GM19463 (cell line): ENCODE data around the gene PFDN4.

Experiments used
- ATAC-seq: cut with Tn5 transposase; IDR thresholded peaks from one replicate; pipeline ENCODE4 v1.9.1; 2021; ENCODE audit warnings: mild to moderate bottlenecking, moderate library complexity; ENCODE audit not compliant: unreplicated experiment

The PFDN4 gene

DNA sequence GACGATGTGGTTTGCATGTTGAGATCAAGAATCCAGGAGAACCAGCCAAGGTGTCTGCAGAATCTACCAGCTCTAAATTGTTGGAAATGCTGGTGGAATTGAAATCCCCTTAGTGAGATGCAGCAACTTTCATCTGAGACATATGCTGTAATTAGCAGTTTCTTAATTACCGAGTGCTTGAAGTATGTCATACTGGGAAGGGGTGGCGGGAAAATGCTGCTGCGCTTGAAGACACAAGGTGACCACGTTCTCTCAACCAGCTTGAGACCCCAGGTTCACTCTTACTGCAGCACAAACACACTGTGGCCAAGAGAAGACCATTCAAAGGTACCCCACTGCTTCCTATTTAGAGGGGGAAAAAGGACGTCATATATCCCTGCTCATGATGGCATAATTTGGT is 59.0 kb downstream of the PFDN4 start:
- ATAC-seq: no peak

- no peak for ATAC-seq
Observed at GRCh38 chr20:54267483-54268003, 59.7 kb downstream of the PFDN4 start.

GRCh38 chr20:54268941-54269340 is 61.1 kb downstream of the PFDN4 start:
- no peak for ATAC-seq
